ENCODE data around the gene CDHR2. TPM values are rescaled to one million over a fixed set of nuclear protein-coding genes. Genes with fewer than 3 reads are reported as not detected.
A peak's percentile ranks its signal among the peaks of the same experiment; 100 is the strongest.

CDHR2 gene
- total RNA-seq, 1 experiment from 2014 or later, result 0.63 TPM

GRCh38 chr5:176627582-176627981, 78.4 kb downstream of the CDHR2 start (continued):
- TF ChIP-seq, protein P1, sequence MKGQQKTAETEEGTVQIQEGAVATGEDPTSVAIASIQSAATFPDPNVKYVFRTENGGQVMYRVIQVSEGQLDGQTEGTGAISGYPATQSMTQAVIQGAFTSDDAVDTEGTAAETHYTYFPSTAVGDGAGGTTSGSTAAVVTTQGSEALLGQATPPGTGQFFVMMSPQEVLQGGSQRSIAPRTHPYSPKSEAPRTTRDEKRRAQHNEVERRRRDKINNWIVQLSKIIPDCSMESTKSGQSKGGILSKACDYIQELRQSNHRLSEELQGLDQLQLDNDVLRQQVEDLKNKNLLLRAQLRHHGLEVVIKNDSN (CRISPR knock-in tag; IDR thresholded peaks at IDR 0.05), result no peak
- TF ChIP-seq SMAD4 (CRISPR knock-in tag; IDR thresholded peaks at IDR 0.05), result no peak
- TF ChIP-seq, protein P2, sequence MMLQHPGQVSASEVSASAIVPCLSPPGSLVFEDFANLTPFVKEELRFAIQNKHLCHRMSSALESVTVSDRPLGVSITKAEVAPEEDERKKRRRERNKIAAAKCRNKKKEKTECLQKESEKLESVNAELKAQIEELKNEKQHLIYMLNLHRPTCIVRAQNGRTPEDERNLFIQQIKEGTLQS (CRISPR knock-in tag; conservative IDR thresholded peaks at IDR 0.05), result no peak
- TF ChIP-seq ZNF121 (CRISPR knock-in tag; IDR thresholded peaks at IDR 0.05), result no peak
- TF ChIP-seq, protein P3, sequence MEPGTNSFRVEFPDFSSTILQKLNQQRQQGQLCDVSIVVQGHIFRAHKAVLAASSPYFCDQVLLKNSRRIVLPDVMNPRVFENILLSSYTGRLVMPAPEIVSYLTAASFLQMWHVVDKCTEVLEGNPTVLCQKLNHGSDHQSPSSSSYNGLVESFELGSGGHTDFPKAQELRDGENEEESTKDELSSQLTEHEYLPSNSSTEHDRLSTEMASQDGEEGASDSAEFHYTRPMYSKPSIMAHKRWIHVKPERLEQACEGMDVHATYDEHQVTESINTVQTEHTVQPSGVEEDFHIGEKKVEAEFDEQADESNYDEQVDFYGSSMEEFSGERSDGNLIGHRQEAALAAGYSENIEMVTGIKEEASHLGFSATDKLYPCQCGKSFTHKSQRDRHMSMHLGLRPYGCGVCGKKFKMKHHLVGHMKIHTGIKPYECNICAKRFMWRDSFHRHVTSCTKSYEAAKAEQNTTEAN (CRISPR knock-in tag; IDR thresholded peaks at IDR 0.05), result no peak
- TF ChIP-seq ZNF396 (CRISPR knock-in tag; IDR thresholded peaks at IDR 0.05; ENCODE audit: borderline replicate concordance), result no peak
- no peak for TF ChIP-seq TCF7 (CRISPR knock-in tag; IDR thresholded peaks at IDR 0.05; ENCODE audit: low read depth)
- TF ChIP-seq FOXJ3 (CRISPR knock-in tag; IDR thresholded peaks at IDR 0.05; ENCODE audit: borderline replicate concordance), result no peak
- TF ChIP-seq, protein P4, sequence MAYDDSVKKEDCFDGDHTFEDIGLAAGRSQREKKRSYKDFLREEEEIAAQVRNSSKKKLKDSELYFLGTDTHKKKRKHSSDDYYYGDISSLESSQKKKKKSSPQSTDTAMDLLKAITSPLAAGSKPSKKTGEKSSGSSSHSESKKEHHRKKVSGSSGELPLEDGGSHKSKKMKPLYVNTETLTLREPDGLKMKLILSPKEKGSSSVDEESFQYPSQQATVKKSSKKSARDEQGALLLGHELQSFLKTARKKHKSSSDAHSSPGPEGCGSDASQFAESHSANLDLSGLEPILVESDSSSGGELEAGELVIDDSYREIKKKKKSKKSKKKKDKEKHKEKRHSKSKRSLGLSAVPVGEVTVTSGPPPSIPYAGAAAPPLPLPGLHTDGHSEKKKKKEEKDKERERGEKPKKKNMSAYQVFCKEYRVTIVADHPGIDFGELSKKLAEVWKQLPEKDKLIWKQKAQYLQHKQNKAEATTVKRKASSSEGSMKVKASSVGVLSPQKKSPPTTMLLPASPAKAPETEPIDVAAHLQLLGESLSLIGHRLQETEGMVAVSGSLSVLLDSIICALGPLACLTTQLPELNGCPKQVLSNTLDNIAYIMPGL (CRISPR knock-in tag; IDR thresholded peaks at IDR 0.05), result no peak
- TF ChIP-seq AR (CRISPR knock-in tag; IDR thresholded peaks at IDR 0.05), result no peak
- TF ChIP-seq ZNF512 (CRISPR knock-in tag; IDR thresholded peaks at IDR 0.05; ENCODE audit: borderline replicate concordance), result no peak
- TF ChIP-seq NFYB (CRISPR knock-in tag; conservative IDR thresholded peaks at IDR 0.05; ENCODE audit: low read depth), result no peak
- no peak for TF ChIP-seq ESRRA (CRISPR knock-in tag; IDR thresholded peaks at IDR 0.05; ENCODE audit: borderline replicate concordance)
- TF ChIP-seq NR3C1 (CRISPR knock-in tag; conservative IDR thresholded peaks at IDR 0.05; ENCODE audit: low read depth), result no peak

GRCh38 chr5:176628406-176629228, 79.5 kb downstream of the CDHR2 start:
- Mint-ChIP-seq H3K27me3 (ENCODE audit: low read depth) (peaks cover 51% of the 10 kb centered on the region), H3K4me1 (peaks cover 28% of the 10 kb centered on the region), H3K36me3 (no peaks in the 10 kb centered on the region), H3K9me3 (no peaks in the 10 kb centered on the region), H3K4me3 (peak overlapping the region; percentile 76), H3K27ac (no peak overlapping the region)
- ChIA-PET POLR2A (no interaction called here), CTCF (interaction anchor here (3.5 kb wide), 1 partner anchor 32 kb away, joined by 22 read pairs; no protein-coding TSS in a partner anchor)
- no peak for DNase-seq (ENCODE audit: low spot score)
- no peak for ATAC-seq
- TF ChIP-seq ZNF138 (CRISPR knock-in tag; conservative IDR thresholded peaks at IDR 0.05), result no peak
- TF ChIP-seq NFE2L1 (CRISPR knock-in tag; IDR thresholded peaks at IDR 0.05), result no peak
- no peak for TF ChIP-seq GRHL2 (CRISPR knock-in tag; IDR thresholded peaks at IDR 0.05; ENCODE audit: insufficient replicate concordance, severe bottlenecking)
- TF ChIP-seq, protein P5, sequence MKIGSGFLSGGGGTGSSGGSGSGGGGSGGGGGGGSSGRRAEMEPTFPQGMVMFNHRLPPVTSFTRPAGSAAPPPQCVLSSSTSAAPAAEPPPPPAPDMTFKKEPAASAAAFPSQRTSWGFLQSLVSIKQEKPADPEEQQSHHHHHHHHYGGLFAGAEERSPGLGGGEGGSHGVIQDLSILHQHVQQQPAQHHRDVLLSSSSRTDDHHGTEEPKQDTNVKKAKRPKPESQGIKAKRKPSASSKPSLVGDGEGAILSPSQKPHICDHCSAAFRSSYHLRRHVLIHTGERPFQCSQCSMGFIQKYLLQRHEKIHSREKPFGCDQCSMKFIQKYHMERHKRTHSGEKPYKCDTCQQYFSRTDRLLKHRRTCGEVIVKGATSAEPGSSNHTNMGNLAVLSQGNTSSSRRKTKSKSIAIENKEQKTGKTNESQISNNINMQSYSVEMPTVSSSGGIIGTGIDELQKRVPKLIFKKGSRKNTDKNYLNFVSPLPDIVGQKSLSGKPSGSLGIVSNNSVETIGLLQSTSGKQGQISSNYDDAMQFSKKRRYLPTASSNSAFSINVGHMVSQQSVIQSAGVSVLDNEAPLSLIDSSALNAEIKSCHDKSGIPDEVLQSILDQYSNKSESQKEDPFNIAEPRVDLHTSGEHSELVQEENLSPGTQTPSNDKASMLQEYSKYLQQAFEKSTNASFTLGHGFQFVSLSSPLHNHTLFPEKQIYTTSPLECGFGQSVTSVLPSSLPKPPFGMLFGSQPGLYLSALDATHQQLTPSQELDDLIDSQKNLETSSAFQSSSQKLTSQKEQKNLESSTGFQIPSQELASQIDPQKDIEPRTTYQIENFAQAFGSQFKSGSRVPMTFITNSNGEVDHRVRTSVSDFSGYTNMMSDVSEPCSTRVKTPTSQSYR (CRISPR knock-in tag; IDR thresholded peaks at IDR 0.05), result no peak
- TF ChIP-seq FOXK1 (CRISPR knock-in tag; IDR thresholded peaks at IDR 0.05), result no peak
- no peak for TF ChIP-seq RORB (CRISPR knock-in tag; IDR thresholded peaks at IDR 0.05)
- no peak for TF ChIP-seq NR3C1 (CRISPR knock-in tag; conservative IDR thresholded peaks at IDR 0.05; ENCODE audit: low read depth)
- TF ChIP-seq, protein P6, sequence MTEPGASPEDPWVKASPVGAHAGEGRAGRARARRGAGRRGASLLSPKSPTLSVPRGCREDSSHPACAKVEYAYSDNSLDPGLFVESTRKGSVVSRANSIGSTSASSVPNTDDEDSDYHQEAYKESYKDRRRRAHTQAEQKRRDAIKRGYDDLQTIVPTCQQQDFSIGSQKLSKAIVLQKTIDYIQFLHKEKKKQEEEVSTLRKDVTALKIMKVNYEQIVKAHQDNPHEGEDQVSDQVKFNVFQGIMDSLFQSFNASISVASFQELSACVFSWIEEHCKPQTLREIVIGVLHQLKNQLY (CRISPR knock-in tag; IDR thresholded peaks at IDR 0.05), result no peak
